ENCODE measurements around the gene RERE. TPM values are rescaled to one million over a fixed set of nuclear protein-coding genes. Genes with fewer than 3 reads are reported as not detected.

Gene RERE
- total RNA-seq, 1 experiment from 2014 or later = 40.6 TPM

GRCh38 chr1:8410791-8411190 lies 406.6 kb downstream of the RERE start (continued):
- TF ChIP-seq POLR2A (IDR thresholded peaks at IDR 0.05; ENCODE audit: borderline replicate concordance, extremely low read depth, insufficient read depth, insufficient read length) (no peak), CBX3 (IDR thresholded peaks at IDR 0.05; ENCODE audit: low read depth) (no peak)

- TF ChIP-seq SP1 (IDR thresholded peaks at IDR 0.05; ENCODE audit: low read depth) (no peak), SIN3A (IDR thresholded peaks at IDR 0.05; ENCODE audit: low read depth) (no peak), ZFX (IDR thresholded peaks at IDR 0.05) (no peak), CBX3 (IDR thresholded peaks at IDR 0.05; ENCODE audit: low read depth) (no peak), POLR2A (IDR thresholded peaks at IDR 0.05; ENCODE audit: borderline replicate concordance, extremely low read depth, insufficient read depth, insufficient read length) (no peak), ZBTB33 (IDR thresholded peaks at IDR 0.05; ENCODE audit: extremely low read depth, insufficient replicate concordance, low read length) (no peak), EGR1 (IDR thresholded peaks at IDR 0.05; ENCODE audit: low read depth) (no peak)
- Histone ChIP-seq H3K9me2 (ENCODE audit: insufficient read depth) (no peaks in the 10 kb centered on the region), H3K79me2 (ENCODE audit: insufficient read depth, low read length) (peaks cover 5% of the 10 kb centered on the region), H3K27me3 (ENCODE audit: insufficient read depth, low read length) (no peaks in the 10 kb centered on the region), H2AFZ (ENCODE audit: low read depth, low read length, poor library complexity, severe bottlenecking) (no peak overlapping the region), H3K4me1 (ENCODE audit: control insufficient read depth in 1 of 2, insufficient read depth in 2 of 2, low read length in 2 of 2) (peaks cover 6 to 21% of the 10 kb centered on the region in 2 experiments; a peak in 3 of 4 replicates), H3K36me3 (ENCODE audit: control insufficient read depth in 1 of 2, insufficient read depth in 2 of 2, low read length in 2 of 2) (no peaks in the 10 kb centered on the region), H3K9ac (ENCODE audit: low read length) (no peak overlapping the region), H3K4me3 (replicated peaks in 1 of 2; ENCODE audit: low read depth in 1 of 2, low read length in 2 of 2) (no peak overlapping the region), H3K27ac (ENCODE audit: low read depth, low read length) (no peak overlapping the region; the same call in 1 of the 2 replicates), H4K20me1 (ENCODE audit: insufficient read depth) (no peaks in the 10 kb centered on the region), H3K4me2 (ENCODE audit: low read length) (no peak overlapping the region), H3K9me3 (ENCODE audit: control insufficient read depth in 1 of 2, insufficient read depth in 1 of 2, low read depth in 1 of 2, low read length in 2 of 2) (no peaks in the 10 kb centered on the region)
- CTCF ChIA-PET = no interaction called here
- ATAC-seq (no peak), DNase-seq (ENCODE audit: low read depth, low spot score) (no peak)
- POLR2A ChIA-PET = no interaction called here
- BruUV-seq (replicated peaks) = no TSS peak
- RAD21 ChIA-PET (ENCODE audit: low non-redundant PET in 1 of 2, low total read pairs in 2 of 2, uncharacterized antibody in 2 of 2, unreplicated experiment in 2 of 2) = interaction anchor here in 1 of 2 experiments (1.1 kb wide), 1 partner anchor 116 kb away, joined by 4 read pairs; no protein-coding TSS in a partner anchor
- intact Hi-C loops (cut with micrococcal nuclease) = loop anchor here (10.0 kb wide), 1 partner anchor 135 kb away; no protein-coding TSS in a partner anchor
These were observed 407.8 kb downstream of the RERE start for GRCh38 chr1:8409606-8410005.
